Inflammatory macrophage (primary cell): ENCODE measurements around the gene SUPT3H.
"Not testable (repeated sequence)": the region's sequence is repeated elsewhere in the genome, so short reads cannot be mapped to it uniquely, and the experiment has no call there.

ENCODE experiments used
- DNase-seq, 2 donors: peaks; one replicate each; pipeline ENCODE4 v3.0.0-alpha.2; 2020 to 2022

The SUPT3H gene

DNA sequence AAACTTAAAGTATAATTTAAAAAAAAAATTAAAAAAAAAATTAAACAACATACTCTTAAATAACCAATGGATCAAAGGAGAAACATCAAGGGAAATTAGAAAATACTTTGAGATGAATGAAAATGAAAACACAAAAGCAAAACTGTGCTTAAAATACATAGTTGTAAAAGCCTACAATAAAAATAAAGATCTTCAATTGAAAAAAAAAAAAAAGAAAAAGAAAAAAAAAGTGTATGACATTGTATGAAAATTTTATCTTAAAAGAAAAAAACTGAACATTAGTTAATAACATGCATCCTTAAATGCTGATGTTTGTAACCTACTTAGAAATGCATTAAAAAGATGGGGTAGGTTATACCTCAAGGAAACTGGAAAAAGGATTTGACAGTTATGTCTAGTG, 501.1 kb downstream of the SUPT3H start:
- DNase-seq = not testable (repeated sequence)

DNA sequence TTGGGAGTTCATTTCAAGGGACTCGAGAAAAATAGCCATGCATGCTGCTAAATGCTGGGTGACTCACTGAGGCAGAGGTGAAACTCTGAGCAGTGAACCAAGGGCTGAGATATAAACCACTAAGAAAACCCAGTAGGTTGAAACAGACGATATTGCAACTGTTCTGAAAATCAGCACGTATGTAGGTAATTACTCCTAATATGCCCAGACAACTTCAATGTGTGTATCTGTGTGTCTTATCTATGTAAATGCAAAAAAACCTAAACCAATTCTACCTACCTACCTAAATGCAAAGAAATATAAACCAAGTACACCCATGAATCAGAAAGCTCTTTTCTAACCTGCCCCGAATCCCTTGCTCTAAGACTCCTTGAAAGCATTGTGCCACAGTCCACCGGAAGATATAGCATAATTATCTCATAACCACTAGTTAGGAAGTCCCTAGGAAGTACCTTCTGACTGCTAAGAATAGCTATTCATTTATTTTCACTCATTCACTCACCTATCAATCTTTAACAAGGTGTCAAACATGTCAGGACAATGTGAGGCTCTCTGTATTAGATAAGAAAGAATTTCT, 508.3 kb downstream of the SUPT3H start:
- no peak for DNase-seq

DNA sequence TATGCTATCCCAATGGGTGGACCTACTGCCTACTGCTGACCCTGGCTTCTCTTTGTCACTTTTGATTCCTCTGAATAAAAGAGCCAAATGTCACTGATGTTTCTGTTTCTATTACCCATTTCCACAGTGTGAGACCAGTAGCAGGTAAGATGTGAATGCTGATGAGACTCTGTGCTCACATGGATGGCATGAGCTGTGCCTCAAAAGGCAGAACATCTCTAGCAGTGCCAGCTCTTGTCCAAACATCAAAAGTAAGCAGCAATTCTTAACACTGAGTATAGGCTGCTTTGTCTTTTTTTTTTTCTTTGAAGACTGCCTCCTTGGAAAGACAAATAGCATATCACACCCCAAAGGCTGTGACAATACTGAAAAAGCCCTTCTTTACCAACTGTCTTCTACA, 508.8 kb downstream of the SUPT3H start:
- DNase-seq = no peak

DNA sequence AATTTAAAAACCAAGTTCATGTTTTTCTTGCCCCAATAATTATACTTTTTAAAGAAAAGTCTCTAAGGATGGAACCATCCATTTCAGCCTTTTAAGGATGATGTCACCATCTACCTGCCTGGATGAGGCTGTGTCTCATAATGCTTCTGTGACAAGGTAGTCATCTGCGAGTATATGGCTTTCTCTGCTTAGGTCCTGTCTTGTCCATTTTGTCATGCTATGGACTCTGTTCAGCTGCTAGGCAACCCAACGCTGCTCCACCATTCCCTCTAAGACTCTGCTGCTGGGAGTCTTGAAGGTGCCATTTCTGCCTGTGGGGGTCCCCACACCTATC, 509.4 kb downstream of the SUPT3H start:
- no peak for DNase-seq

DNA sequence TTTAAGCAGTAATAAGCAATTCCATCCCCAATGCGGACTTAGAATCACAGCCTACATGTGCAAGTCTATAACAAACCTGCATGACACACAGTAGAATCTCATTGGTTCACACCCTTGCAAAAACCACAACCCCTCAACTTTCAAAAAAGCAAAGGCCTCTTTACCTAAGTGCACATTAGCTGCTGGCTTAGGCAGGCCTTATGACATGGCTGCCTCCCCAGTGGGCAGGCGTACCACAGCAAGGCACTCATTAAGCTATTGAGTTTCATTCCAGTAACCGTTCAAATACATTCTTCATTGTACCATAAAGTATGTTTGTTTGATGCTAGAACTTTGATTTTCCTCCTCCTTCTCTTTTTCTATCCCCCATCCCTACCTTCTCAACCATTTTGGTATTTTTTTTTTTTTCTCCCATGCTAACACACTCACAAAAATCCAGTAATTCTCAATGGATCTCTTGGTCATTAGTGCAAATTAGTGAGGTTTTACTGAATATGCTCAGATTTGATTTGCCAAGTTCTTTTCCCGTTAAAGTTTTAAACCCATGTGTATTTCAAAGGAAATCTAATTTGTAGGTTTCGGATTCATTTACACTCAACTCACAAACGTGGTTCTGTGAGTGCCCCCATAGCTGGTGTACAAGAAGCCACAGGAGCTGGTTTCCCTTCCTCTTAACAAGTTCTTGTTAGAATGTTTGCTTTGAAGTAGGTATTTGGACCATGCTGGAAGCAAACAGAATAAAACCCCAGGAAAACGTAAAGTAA, 510.0 kb downstream of the SUPT3H start:
- DNase-seq = no peak

DNA sequence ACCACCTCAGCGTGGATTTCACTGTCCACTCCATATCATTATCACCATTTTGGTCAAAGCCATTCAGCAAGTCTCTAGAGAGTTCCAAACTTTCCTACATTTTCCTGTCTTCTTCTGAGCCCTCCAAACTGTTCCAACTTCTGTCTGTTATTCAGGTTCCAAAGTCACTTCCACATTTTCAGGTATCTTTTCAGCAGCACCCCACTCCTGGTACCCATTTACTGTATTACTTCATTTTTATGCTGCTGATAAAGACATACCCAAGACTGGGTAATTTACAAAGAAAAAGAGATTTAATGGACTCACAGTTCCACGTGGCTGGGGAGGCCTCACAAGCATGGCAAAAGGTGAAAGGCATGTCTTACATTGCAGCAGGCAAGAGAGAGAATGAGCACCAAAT, 512.5 kb downstream of the SUPT3H start:
- DNase-seq = not testable (repeated sequence)

DNA sequence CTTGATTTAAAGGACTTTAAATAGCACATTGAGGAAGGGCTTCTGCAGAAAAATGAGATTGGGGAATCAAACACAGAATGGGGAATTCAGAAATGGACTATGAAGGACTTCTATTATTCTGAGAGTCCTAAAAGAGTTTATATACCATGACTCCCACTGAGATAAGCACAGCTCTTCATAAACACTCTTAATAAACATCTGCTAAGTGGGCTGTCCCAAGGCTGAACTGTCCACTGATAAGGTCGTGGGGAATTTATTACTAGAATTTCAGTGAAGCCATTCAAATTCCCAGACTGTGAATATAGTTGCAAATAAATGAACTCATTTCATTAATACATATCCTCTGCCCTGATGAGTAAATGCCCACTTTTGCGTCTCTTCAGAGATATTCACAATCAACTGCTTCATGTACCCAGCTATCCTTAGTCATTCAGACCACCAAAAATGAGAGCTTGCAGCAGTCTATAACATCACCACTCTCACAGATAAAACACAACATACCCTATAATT, 517.8 kb downstream of the SUPT3H start:
- no peak for DNase-seq

DNA sequence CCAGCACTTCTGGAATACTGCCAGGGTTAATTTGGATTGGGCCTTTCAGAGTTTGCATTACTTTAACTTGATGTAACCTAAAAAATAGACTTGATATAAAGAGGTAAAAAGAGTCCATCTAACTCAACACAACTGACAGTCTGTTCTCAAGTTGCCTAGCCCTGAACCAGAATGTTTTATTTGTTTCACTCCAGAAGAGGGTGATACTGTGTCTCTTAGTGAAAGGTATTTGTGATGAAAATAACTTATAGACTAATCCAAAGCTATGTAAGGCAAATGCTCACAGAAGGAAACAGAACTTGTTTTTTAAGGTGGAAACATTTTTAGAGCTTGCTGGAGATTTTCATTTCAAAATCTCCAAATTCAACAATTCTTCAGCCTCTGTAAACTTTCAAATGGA, 518.7 kb downstream of the SUPT3H start:
- no peak for DNase-seq

DNA sequence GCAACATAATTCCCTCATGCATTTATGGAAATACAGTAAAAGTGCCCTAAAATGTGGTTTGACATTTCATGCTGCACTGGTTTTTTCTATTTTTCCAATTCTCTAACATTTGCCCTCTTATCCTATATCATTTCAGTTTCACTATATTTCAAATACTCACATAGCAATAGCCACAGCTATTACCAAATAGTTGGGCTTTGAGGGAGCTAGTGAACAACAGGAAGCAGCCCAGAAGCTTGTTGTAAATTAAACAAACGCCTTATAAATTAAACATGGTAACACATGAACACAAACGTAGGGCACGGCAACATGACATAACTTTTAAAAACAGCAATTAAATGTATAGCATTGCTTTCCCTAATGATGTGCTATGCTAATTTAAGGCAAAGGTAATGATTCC, 521.3 kb downstream of the SUPT3H start:
- no peak for DNase-seq

DNA sequence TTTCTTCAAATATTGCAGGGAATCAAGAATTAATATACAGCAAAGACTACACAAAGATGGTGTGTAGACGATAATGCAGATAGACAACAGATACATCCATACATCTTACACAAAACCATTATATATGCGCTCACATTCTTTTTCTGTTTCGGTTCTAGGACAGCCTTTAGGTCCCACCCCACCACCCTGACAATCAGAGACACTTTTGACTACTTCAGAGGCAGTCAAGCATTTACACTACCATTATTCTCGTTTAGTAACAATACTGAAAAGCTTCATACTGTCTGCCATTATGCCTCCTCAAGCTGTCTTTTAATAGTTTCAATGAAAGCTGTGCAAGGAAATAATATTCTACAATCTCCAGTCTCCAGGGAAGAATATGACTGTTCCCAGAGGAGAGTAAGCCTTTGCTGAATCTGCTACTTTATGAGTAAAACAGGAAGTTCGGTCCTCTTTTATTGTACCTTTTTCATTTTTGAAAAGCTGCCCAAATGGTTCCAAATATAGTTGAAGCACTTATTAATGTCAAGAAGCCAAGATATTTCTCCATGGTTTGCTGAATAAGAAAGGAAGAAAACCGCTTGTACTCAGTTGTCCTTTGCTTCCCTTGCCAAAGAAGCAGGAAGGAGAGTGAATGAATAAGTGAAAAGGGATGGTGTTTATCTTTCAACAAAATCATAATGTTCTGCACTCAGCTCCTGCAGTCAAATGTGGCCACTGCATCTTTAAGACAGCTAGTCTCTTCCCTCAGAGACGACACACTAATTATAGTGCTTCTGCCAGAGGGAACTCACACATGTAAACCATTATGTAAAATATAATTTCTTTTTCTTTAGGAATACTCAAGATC, 521.9 kb downstream of the SUPT3H start:
- DNase-seq = no peak

DNA sequence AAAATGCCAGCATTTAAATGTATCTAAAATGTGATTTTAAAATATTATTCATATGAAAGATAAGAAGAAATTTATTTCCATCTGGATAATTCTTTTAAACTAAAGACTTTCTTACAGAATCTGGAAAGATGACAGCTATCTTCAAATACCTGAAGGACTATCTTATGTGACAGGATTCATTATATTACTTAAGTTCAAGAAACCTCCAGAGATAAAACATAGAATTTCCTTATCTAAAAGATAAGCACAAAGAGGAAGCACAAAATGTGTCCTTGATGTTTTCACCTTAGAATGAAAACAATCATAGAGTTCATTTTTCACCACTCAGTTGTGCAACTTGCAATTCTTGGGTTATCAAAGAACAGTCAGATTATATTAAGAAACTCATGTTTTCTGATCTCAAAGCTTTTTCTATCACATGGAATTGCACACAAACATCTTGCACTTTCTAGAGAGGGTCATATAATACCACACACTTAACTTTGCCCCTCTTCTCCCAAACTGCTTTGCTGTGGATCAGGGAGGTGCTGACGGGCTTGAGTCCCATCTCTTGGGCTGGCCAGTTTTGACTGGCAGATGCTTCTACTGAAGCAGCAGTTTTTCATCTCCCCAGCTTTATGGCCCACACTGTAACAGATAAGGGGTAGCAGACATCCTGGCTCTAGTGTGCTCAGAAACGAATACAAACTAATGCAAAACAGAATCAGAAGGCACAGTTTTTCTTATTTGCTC, 522.9 kb downstream of the SUPT3H start:
- DNase-seq = no peak

DNA sequence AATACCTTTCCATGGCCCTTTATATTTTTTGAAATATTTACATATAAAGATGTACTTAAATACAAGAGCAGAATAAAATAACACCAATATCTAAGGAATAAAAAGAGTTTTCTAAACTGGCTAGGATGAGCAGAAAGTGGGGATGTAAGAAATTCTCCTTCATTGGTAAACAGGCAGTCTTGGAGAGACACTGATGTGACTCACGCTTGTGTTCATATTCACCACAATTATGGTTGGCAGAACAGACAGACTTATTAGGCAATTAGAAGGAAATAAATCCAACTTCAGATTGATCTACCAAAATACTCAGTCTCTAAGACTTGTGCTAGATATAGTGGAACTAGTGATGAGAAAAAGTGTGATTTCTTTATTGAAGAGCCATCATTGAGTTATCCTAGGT, 526.6 kb downstream of the SUPT3H start:
- no peak for DNase-seq

DNA sequence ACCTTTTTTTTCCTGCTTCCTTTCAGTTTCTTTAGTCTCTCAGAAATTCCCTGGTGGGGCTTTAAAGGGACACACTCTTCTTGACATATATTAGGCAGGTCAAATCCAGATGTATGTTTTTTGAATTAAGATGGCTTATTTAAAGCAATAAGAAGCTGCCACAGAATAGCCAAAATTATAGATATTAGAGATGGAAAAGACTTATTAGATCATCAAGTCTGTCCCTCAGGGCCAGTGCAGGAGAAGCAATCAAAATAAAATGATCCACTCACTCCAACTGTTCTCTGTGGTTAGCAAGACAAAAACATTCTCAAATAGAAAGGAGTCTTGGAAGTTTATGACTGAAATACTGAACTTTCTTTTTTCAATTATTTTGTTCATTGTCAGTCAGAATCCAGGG, 527.4 kb downstream of the SUPT3H start:
- DNase-seq = no peak

DNA sequence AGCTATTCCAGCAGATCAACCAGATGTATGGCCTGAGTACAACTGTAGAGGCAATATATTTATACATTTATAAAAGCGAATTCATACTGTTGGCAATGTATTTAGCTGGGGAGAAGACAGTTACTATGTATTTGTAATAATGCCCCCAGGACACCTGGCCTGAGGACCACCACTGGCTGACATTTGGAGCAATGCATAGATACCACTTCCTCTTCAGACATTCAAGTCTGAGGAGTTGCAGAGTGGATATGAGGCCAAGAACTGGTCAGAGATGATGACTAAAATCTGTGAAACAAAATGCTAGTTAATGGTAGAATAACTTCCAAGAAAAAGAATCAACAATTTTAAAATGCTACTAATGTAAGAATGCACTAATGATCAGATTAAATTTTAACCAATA, 527.9 kb downstream of the SUPT3H start:
- DNase-seq = no peak

DNA sequence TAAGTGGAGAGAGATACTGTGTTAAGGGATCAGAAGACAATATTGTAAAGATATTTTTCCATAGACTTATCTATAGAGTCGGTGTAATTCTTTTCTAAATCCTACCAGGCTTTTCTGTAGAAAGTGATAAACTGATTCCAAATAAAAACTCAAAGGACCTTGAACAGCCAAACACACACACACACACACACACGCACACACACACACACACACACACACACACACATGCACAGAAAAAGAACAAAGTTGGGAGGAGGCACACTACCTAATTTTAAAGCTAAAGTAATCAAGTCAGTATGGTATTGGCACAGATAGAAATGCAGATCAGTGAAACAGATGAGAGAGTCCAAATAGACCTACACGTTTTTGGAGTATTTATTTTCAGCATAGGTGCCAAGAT, 534.0 kb downstream of the SUPT3H start:
- DNase-seq = no peak

DNA sequence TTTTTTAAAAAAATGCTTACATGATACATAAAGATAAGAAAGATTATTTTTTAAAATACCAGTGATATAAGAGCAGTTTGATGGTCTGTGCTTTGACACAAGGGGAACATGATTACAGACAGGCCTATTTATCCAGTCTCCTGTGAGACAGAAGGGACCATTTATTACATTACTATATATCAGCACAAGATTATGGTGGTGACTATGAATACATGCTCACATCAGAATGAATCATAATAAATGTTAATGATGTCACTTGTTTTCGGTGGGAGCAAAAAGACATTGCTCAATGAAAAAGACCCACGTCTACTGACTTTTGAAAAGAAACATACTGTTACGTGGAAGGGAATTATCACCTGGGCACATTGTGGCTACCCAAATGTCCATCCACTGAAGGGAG, 535.1 kb downstream of the SUPT3H start:
- no peak for DNase-seq

DNA sequence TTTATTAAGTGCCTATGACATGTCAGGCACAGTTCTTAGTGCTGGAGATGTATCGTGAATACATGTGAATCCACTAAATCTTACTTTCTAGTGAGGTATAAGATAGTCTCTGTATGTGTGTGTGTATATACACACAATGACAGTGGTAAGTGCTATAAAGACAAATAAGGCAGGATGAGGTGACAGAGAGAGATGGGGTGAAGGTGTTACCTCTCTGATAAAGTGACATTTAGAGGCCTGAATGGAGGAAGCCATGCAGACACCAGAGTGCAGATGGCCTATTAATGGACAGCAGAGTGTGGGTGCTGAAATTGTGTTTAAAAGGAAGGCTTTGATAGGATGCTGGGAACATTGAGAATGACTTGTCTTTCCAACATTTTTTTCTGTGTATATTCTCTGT, 535.9 kb downstream of the SUPT3H start:
- DNase-seq = no peak

DNA sequence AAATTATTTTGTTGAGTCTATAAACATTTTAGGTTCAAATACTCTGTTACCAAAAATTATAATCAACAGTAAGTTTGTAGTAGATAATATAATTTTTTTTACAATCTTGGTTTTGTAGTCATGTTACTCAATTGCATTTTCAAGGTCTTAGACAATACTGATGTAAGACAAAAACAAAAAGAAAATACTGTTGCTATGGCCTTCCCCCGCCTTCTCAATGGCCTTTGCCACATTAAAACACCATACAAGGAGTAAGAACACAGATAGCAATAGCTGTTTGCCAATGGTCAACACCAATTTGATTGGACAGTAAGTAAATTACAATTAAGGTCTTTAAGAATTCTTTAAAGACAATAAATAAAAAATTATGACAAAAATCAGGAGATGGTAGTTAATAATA, 540.0 kb downstream of the SUPT3H start:
- DNase-seq = peak; percentile 17 to 27

DNA sequence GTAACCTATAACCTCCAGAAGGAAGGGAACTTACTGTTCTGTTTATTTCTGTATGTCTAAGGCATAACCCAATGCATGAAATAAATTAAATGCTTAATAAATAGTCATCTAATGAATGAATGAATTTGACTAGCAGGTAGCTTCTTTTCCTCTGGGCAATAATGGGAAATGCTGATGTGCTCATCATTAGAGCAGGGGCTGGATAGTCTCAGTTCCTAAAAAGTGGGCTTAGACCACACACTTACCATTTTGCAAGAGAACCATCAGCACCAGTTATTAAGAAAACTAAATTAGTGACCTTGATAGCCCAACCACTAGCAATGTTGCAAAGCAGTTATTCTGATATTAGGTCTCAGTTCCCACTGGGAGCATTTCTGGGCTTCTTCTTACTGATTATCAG, 540.5 kb downstream of the SUPT3H start:
- peak; percentile 41 to 49 for DNase-seq

DNA sequence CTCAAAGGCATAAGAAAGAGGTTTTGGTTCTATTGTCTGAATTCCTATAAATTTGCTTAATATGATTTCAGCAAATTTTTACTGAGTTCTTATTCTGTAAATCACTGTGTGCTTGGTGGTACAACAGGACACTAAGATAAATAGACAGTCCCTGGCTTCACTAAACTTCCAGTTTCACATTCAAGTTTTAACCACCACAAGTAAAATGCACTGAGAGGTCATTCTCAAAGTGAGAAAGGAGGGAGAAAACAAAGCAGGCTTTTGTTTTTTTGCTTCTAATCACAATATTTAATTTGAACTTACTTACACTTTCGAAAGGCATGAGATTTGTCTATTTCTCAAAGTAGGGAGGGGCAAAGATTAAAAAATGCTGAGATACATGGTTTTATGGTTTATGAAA, 544.5 kb downstream of the SUPT3H start:
- no peak for DNase-seq

DNA sequence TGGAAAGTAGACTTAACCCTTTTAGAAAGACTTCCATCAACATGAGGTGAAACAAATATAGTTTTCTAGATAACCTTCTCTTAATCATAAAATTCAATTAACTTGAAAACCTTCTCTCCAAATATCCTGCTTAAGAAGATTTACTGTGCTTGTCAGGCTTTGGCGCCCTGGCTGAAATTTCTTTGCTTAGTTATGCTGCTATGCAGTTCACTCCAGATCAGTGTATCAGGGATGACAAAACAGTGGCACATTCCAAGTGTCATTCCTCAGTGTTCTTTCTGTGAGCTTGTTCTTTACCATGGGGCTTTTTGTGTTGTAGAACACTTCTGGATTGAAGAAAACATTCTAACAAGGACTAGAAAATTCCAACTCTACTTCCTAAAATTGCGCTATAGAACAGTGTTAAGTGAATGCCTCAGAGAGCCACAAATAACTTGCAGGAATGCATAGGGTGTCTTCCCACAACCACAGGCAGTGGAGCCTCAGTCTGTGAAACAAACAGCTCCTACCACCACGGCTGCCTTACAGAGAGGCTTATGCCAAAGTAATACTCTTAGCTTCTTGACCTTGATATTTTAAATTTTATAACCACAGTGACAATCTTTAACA, 546.6 kb downstream of the SUPT3H start:
- no peak for DNase-seq

DNA sequence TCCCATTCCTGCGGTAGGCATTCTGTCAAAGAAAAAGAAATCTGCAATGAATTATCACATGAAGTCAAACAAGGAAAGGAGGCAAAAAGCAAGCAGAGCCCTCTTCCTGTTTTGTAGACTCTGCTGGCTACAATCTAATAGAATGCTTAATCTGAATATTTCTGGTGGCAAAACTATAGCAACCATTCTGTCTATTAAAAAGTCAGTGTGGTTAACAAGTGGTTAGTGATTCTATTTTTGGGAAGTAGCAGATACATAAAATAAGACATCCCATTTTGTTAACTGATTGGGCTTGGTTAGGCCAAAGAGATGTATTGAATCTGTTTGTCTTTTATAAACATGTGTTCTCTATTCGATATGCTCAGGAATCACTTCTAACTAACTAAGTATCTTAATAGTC, 547.9 kb downstream of the SUPT3H start:
- DNase-seq = peak; percentile 1 to 29

DNA sequence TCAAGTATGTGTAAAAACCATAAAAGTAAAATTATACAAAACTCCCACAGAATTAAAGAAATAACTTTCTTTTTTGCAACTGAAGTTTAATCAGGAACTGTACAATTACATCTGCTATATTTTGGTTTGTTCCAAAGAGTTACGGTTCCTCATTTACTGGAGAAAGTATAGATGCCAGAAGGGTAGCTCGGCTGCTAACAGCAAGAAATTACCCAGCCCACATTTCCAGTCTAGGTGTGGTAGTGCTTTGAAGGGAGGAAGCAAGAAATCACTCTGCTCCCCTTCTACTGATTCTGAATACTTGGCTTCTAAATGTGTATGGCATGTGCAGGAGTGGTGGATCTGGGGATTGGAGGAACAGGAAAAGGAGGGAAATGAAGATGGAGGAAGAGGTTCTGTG, 549.0 kb downstream of the SUPT3H start:
- DNase-seq = peak; percentile 15 to 41
